OCI-LY1 (cell line): Measurements from ENCODE around the gene CDH4.

Source experiments
- H2AFZ ChIP-seq: fragments of 200-600 bp; sonication (generic), shearing (Covaris generic); 2 replicates; pipeline ENCODE4 v1.6.0; 2014; ENCODE audit warnings: antibody characterized with exemption, mild to moderate bottlenecking, low read length
- H3F3A ChIP-seq: fragments of 200-600 bp; sonication (generic), shearing (Covaris generic); 2 replicates; pipeline ENCODE4 v1.6.0; 2014; ENCODE audit warnings: mild to moderate bottlenecking, antibody characterized with exemption, low read length, moderate library complexity; ENCODE audit not compliant: insufficient read depth
- H3K27ac ChIP-seq: fragments of 200-600 bp; sonication (generic); 2 replicates; pipeline ENCODE4 v1.5.1; 2014; ENCODE audit warnings: low read length, mixed run types, mild to moderate bottlenecking, low read depth; ENCODE audit not compliant: poor library complexity, severe bottlenecking
- H3K27me3 ChIP-seq: fragments of 200-600 bp; sonication (generic); 2 replicates; pipeline ENCODE4 v1.6.0; 2014; ENCODE audit warnings: antibody characterized with exemption, mild to moderate bottlenecking, low read length, moderate library complexity; ENCODE audit not compliant: insufficient read depth
- H3K36me3 ChIP-seq: fragments of 200-600 bp; sonication (generic); 2 replicates; pipeline ENCODE4 v1.6.1; 2014; ENCODE audit warnings: mild to moderate bottlenecking, antibody characterized with exemption, low read length, moderate library complexity, mixed read lengths; ENCODE audit not compliant: insufficient read depth
- H3K4me1 ChIP-seq: fragments of 200-600 bp; sonication (generic); 2 replicates; pipeline ENCODE4 v1.5.1; 2014; ENCODE audit warnings: mild to moderate bottlenecking, low read length, moderate library complexity; ENCODE audit not compliant: insufficient read depth, severe bottlenecking
- H3K4me2 ChIP-seq: fragments of 200-600 bp; sonication (generic), shearing (Covaris generic); 2 replicates; pipeline ENCODE4 v1.6.1; 2014; ENCODE audit warnings: low read length
- H3K4me3 ChIP-seq: fragments of 200-600 bp; sonication (generic); 2 replicates; pipeline ENCODE4 v1.5.1; 2014; ENCODE audit warnings: low read length, low read depth, mild to moderate bottlenecking, mixed read lengths; ENCODE audit not compliant: poor library complexity, severe bottlenecking
- H3K79me2 ChIP-seq: fragments of 200-600 bp; shearing (Covaris generic); 2 replicates; pipeline ENCODE4 v1.6.1; 2016; ENCODE audit warnings: mixed run types, low read length, mixed read lengths; ENCODE audit not compliant: insufficient read depth
- H3K9ac ChIP-seq: fragments of 200-600 bp; sonication (generic), shearing (Covaris generic); 2 replicates; pipeline ENCODE4 v1.6.1; 2014; ENCODE audit warnings: mild to moderate bottlenecking, low read length, mixed read lengths
- H3K9me2 ChIP-seq: fragments of 200-600 bp; sonication (generic), shearing (Covaris generic); 2 replicates; pipeline ENCODE4 v1.6.1; 2014; ENCODE audit warnings: low read depth, mild to moderate bottlenecking, low read length, mixed read lengths
- H3K9me3 ChIP-seq: fragments of 200-600 bp; shearing (Covaris generic); 2 replicates; pipeline ENCODE4 v1.6.1; 2014; ENCODE audit warnings: low read length, mixed read lengths
- H4K20me1 ChIP-seq: fragments of 200-600 bp; sonication (generic), shearing (Covaris generic); 2 replicates; pipeline ENCODE4 v1.6.0; 2016; ENCODE audit warnings: mild to moderate bottlenecking, low read length; ENCODE audit not compliant: insufficient read depth
- CTCF ChIP-seq: fragments of 200-600 bp; sonication (generic), shearing (Covaris generic); IDR thresholded peaks from 2 replicates; pipeline ENCODE4 v1.5.1; 2017; ENCODE audit warnings: mild to moderate bottlenecking, antibody characterized with exemption, low read length, moderate library complexity, mixed read lengths
- EZH2 ChIP-seq: fragments of 200-600 bp; sonication (generic), shearing (Covaris generic); IDR thresholded peaks from 2 replicates; pipeline ENCODE4 v1.8.0; 2017; ENCODE audit warnings: borderline replicate concordance, mixed run types, mild to moderate bottlenecking, antibody characterized with exemption, low read length, moderate library complexity, mixed read lengths

CDH4 gene

DNA sequence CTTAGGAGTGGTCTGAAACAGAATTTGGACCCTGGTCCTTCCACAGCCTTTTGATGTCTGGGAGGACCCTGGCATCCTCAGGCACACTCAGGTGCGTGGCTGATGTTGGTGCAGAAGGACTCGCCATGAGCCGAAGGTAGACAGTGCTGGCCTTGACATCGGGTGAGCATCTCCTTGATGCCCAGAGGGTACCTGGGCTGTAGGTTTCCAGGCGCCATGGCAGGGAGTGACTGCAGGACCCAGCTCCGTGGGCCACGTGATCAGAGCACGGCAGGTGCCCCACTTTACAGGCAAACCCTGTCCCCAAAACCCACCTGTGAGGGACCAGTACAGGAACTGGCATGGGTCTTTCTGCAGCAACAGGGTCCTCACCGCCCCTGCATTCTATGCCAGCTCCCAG is 319.2 kb downstream of the CDH4 start:
- Histone ChIP-seq H3K27ac (no peak overlapping the region), H3K9ac (no peak overlapping the region), H4K20me1 (no peaks in the 10 kb centered on the region), H3K79me2 (no peaks in the 10 kb centered on the region), H2AFZ (no peak overlapping the region), H3F3A (no peaks in the 10 kb centered on the region), H3K9me2 (no peaks in the 10 kb centered on the region), H3K4me3 (no peak overlapping the region), H3K27me3 (no peaks in the 10 kb centered on the region), H3K4me2 (no peak overlapping the region), H3K36me3 (no peaks in the 10 kb centered on the region), H3K9me3 (no peaks in the 10 kb centered on the region), H3K4me1 (no peaks in the 10 kb centered on the region)
- TF ChIP-seq CTCF (no peak), EZH2 (no peak)

GRCh38 chr20:61571916-61572711 is 320.1 kb downstream of the CDH4 start:
- H3K36me3 ChIP-seq, result no peaks in the 10 kb centered on the region
- H3K27ac ChIP-seq, result no peak overlapping the region
- H3K4me2 ChIP-seq, result no peak overlapping the region
- no peaks in the 10 kb centered on the region for H3F3A ChIP-seq
- no peaks in the 10 kb centered on the region for H3K27me3 ChIP-seq
- no peak overlapping the region for H2AFZ ChIP-seq
- H4K20me1 ChIP-seq, result no peaks in the 10 kb centered on the region
- no peak overlapping the region for H3K4me3 ChIP-seq
- no peaks in the 10 kb centered on the region for H3K9me3 ChIP-seq
- no peak overlapping the region for H3K9ac ChIP-seq
- TF ChIP-seq CTCF (no peak), EZH2 (no peak)
- H3K9me2 ChIP-seq, result no peaks in the 10 kb centered on the region
- H3K79me2 ChIP-seq, result no peaks in the 10 kb centered on the region
- H3K4me1 ChIP-seq, result no peaks in the 10 kb centered on the region

- Histone ChIP-seq H4K20me1 (no peaks in the 10 kb centered on the region), H3K4me3 (no peak overlapping the region), H3K9me3 (no peaks in the 10 kb centered on the region), H3K9ac (no peak overlapping the region), H2AFZ (no peak overlapping the region), H3K9me2 (no peaks in the 10 kb centered on the region), H3K36me3 (no peaks in the 10 kb centered on the region), H3K79me2 (no peaks in the 10 kb centered on the region), H3K27me3 (no peaks in the 10 kb centered on the region), H3K4me1 (no peaks in the 10 kb centered on the region), H3F3A (no peaks in the 10 kb centered on the region), H3K27ac (no peak overlapping the region), H3K4me2 (no peak overlapping the region)
- TF ChIP-seq CTCF, result no peak
- no peak for TF ChIP-seq EZH2
Measured at GRCh38 chr20:61572789-61573188, 320.7 kb downstream of the CDH4 start.
